ENCODE data around the gene SHISAL2B. TPM values are rescaled to one million over a fixed set of nuclear protein-coding genes. Genes with fewer than 3 reads are reported as not detected.

The SHISAL2B gene
- polyA plus RNA-seq, 2 of the 4 experiments (the other 2 are of a cell fraction), result not detected

- ChIA-PET CTCF (no interaction called here), POLR2A (no interaction called here)
- FAIRE-seq (no peak), ATAC-seq (no peak), DNase-seq (ENCODE audit: low read depth in 1 of 2, low spot score in 1 of 2) (no peak)
- WGBS (ENCODE audit: missing lambda C conversion rate), result 92% methylated on average over 2 of the region's 2 CpGs
- Histone ChIP-seq H3K4me3 (no peak overlapping the region), H3K4me1 (no peaks in the 10 kb centered on the region), H3K4me2 (no peak overlapping the region), H3K9me3 (no peaks in the 10 kb centered on the region), H3K27ac (no peak overlapping the region)
- TF ChIP-seq, protein P1, sequence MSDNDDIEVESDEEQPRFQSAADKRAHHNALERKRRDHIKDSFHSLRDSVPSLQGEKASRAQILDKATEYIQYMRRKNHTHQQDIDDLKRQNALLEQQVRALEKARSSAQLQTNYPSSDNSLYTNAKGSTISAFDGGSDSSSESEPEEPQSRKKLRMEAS (IDR thresholded peaks at IDR 0.05), result no peak
- TF ChIP-seq RAD21 (conservative IDR thresholded peaks at IDR 0.05 in 1 of 2, IDR thresholded peaks at IDR 0.05 in 1 of 2) (no peak), MYC (IDR thresholded peaks at IDR 0.05; ENCODE audit: borderline replicate concordance, low read length) (no peak), SMC3 (IDR thresholded peaks at IDR 0.05) (no peak)
These were observed 36.8 kb downstream of the SHISAL2B start for GRCh38 chr5:64727150-64727549.

- POLR2A ChIA-PET, result no interaction called here
- H3K4me1 ChIP-seq, result no peaks in the 10 kb centered on the region
- H3K27ac ChIP-seq, result no peak overlapping the region
- CTCF ChIA-PET, result no interaction called here
- no peak overlapping the region for H3K4me2 ChIP-seq
- TF ChIP-seq HOXB13 (CRISPR knock-in tag; IDR thresholded peaks at IDR 0.05; ENCODE audit: low read depth), result no peak
- no peak for TF ChIP-seq ZFP36 (IDR thresholded peaks at IDR 0.05; ENCODE audit: borderline replicate concordance, partially characterized antibody)
- no peak for TF ChIP-seq FOSB (CRISPR knock-in tag; IDR thresholded peaks at IDR 0.05)
- TF ChIP-seq FOXS1 (CRISPR knock-in tag; IDR thresholded peaks at IDR 0.05), result no peak
- TF ChIP-seq, protein P2, sequence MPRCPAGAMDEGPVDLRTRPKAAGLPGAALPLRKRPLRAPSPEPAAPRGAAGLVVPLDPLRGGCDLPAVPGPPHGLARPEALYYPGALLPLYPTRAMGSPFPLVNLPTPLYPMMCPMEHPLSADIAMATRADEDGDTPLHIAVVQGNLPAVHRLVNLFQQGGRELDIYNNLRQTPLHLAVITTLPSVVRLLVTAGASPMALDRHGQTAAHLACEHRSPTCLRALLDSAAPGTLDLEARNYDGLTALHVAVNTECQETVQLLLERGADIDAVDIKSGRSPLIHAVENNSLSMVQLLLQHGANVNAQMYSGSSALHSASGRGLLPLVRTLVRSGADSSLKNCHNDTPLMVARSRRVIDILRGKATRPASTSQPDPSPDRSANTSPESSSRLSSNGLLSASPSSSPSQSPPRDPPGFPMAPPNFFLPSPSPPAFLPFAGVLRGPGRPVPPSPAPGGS (IDR thresholded peaks at IDR 0.05), result no peak
- DNase-seq (ENCODE audit: low read depth in 1 of 2, low spot score in 1 of 2) (no peak), FAIRE-seq (no peak), ATAC-seq (no peak)
- H3K9me3 ChIP-seq, result no peaks in the 10 kb centered on the region
- 87% methylated on average over 1 of the region's 1 CpG for WGBS (ENCODE audit: missing lambda C conversion rate)
- H3K4me3 ChIP-seq, result no peak overlapping the region
These were observed 52.1 kb downstream of the SHISAL2B start for GRCh38 chr5:64742411-64742810.

- no peak for ATAC-seq
- Histone ChIP-seq H3K4me3 (no peak overlapping the region), H3K9me3 (no peaks in the 10 kb centered on the region), H3K27ac (no peak overlapping the region), H3K4me1 (no peaks in the 10 kb centered on the region), H3K4me2 (no peak overlapping the region)
- FAIRE-seq, result no peak
- TF ChIP-seq KDM5A (IDR thresholded peaks at IDR 0.05), result no peak
- no peak for TF ChIP-seq PBX3 (IDR thresholded peaks at IDR 0.05)
- no peak for TF ChIP-seq NR3C1 (IDR thresholded peaks at IDR 0.05)
- TF ChIP-seq BHLHE40 (IDR thresholded peaks at IDR 0.05; ENCODE audit: low read depth, low read length), result no peak
- no peak for TF ChIP-seq REST (IDR thresholded peaks at IDR 0.05)
- TF ChIP-seq RFX5 (IDR thresholded peaks at IDR 0.05), result no peak
- TF ChIP-seq, protein P3, sequence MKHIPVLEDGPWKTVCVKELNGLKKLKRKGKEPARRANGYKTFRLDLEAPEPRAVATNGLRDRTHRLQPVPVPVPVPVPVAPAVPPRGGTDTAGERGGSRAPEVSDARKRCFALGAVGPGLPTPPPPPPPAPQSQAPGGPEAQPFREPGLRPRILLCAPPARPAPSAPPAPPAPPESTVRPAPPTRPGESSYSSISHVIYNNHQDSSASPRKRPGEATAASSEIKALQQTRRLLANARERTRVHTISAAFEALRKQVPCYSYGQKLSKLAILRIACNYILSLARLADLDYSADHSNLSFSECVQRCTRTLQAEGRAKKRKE (CRISPR knock-in tag; IDR thresholded peaks at IDR 0.05; ENCODE audit: low read depth), result no peak
- TF ChIP-seq JUNB (IDR thresholded peaks at IDR 0.05), result no peak
- TF ChIP-seq, protein P1 (IDR thresholded peaks at IDR 0.05), result no peak
- TF ChIP-seq ZFP36 (IDR thresholded peaks at IDR 0.05; ENCODE audit: borderline replicate concordance, partially characterized antibody), result no peak
- no peak for TF ChIP-seq JUN (IDR thresholded peaks at IDR 0.05)
- TF ChIP-seq FOXS1 (CRISPR knock-in tag; IDR thresholded peaks at IDR 0.05), result no peak
- no peak for TF ChIP-seq CEBPB (IDR thresholded peaks at IDR 0.05)
- no peak for DNase-seq (ENCODE audit: low read depth in 1 of 2, low spot score in 1 of 2)
- CTCF ChIA-PET, result no interaction called here
- POLR2A ChIA-PET, result no interaction called here
These were observed 52.5 kb downstream of the SHISAL2B start for GRCh38 chr5:64742821-64743220.
